ENCODE results near the gene ATP11A.
"Not testable (repeated sequence)": the region's sequence is repeated elsewhere in the genome, so short reads cannot be mapped to it uniquely, and the experiment has no call there.

The ATP11A gene

GRCh38 chr13:112840472-112841302 is 150.8 kb downstream of the ATP11A start:
- DNase-seq (ENCODE audit: low read depth), result no peak

GRCh38 chr13:112841303-112842015 is 151.6 kb downstream of the ATP11A start:
- DNase-seq (ENCODE audit: low read depth), result not testable (repeated sequence)

GRCh38 chr13:112842343-112842856 is 152.6 kb downstream of the ATP11A start:
- DNase-seq (ENCODE audit: low read depth), result peak; percentile 79

- DNase-seq (ENCODE audit: low read depth), result no peak
Observed at GRCh38 chr13:112842931-112843391, 153.1 kb downstream of the ATP11A start.

GRCh38 chr13:112843392-112844111 is 153.7 kb downstream of the ATP11A start:
- DNase-seq (ENCODE audit: low read depth), result no peak

- no peak for DNase-seq (ENCODE audit: low read depth)
Observed at GRCh38 chr13:112844411-112844810, 154.6 kb downstream of the ATP11A start.

- DNase-seq (ENCODE audit: low read depth), result no peak
Observed at GRCh38 chr13:112844879-112845278, 155.0 kb downstream of the ATP11A start.

- no peak for DNase-seq (ENCODE audit: low read depth)
Observed at GRCh38 chr13:112845511-112846144, 155.8 kb downstream of the ATP11A start.

- no peak for DNase-seq (ENCODE audit: low read depth)
Observed at GRCh38 chr13:112846411-112847115, 156.7 kb downstream of the ATP11A start.

GRCh38 chr13:112849500-112849899 is 159.7 kb downstream of the ATP11A start:
- peak; percentile 8 for DNase-seq (ENCODE audit: low read depth)

- DNase-seq (ENCODE audit: low read depth), result no peak
Observed at GRCh38 chr13:112850273-112850672, 160.4 kb downstream of the ATP11A start.

- no peak for DNase-seq (ENCODE audit: low read depth)
Observed at GRCh38 chr13:112851107-112852038, 161.5 kb downstream of the ATP11A start.

GRCh38 chr13:112852392-112852791 is 162.6 kb downstream of the ATP11A start:
- no peak for DNase-seq (ENCODE audit: low read depth)

- DNase-seq (ENCODE audit: low read depth), result no peak
Observed at GRCh38 chr13:112852808-112853207, 163.0 kb downstream of the ATP11A start.

- DNase-seq (ENCODE audit: low read depth), result no peak
Observed at GRCh38 chr13:112854321-112854720, 164.5 kb downstream of the ATP11A start.

GRCh38 chr13:112855859-112856258 is 166.0 kb downstream of the ATP11A start:
- DNase-seq (ENCODE audit: low read depth), result no peak

GRCh38 chr13:112857914-112858490 is 168.2 kb downstream of the ATP11A start:
- no peak for DNase-seq (ENCODE audit: low read depth)

- DNase-seq (ENCODE audit: low read depth), result no peak
Observed at GRCh38 chr13:112859128-112859816, 169.4 kb downstream of the ATP11A start.

- peak; percentile 57 for DNase-seq (ENCODE audit: low read depth)
Observed at GRCh38 chr13:112859817-112860190, 170.0 kb downstream of the ATP11A start.

Measured in amniotic epithelial cell (primary cell).